ENCODE measurements around the gene ARID4B. TPM values are rescaled to one million over a fixed set of nuclear protein-coding genes. Genes with fewer than 3 reads are reported as not detected.

ARID4B gene
- total and polyA plus RNA-seq, 2 of the 13 experiments (the other 11 are each of a cell fraction or from before 2014, with no cell fraction given), result 9.7 to 24.6 TPM

GRCh38 chr1:235327559-235328270 is at the start of gene ARID4B (continued):
- TF ChIP-seq ZNF770 (CRISPR knock-in tag; IDR thresholded peaks at IDR 0.05) (no peak), ZNF33B (CRISPR knock-in tag; IDR thresholded peaks at IDR 0.05) (no peak), ZSCAN20 (CRISPR knock-in tag; IDR thresholded peaks at IDR 0.05; ENCODE audit: borderline replicate concordance) (no peak), BORCS8-MEF2B (CRISPR knock-in tag; IDR thresholded peaks at IDR 0.05) (no peak), BCL6 (CRISPR knock-in tag; IDR thresholded peaks at IDR 0.05) (no peak), KAT7 (CRISPR knock-in tag; IDR thresholded peaks at IDR 0.05; ENCODE audit: borderline replicate concordance) (peak; percentile 72; the same call in 1 of the 2 replicates), CERS6 (CRISPR knock-in tag; IDR thresholded peaks at IDR 0.05) (no peak), MTF2 (CRISPR knock-in tag; IDR thresholded peaks at IDR 0.05; ENCODE audit: borderline replicate concordance) (no peak), ZNF18 (CRISPR knock-in tag; IDR thresholded peaks at IDR 0.05; ENCODE audit: insufficient replicate concordance) (no peak), ZNF512B (CRISPR knock-in tag; IDR thresholded peaks at IDR 0.05; ENCODE audit: borderline replicate concordance) (no peak), THAP9 (CRISPR knock-in tag; IDR thresholded peaks at IDR 0.05; ENCODE audit: borderline replicate concordance) (no peak), ELF4 (CRISPR knock-in tag; IDR thresholded peaks at IDR 0.05; ENCODE audit: borderline replicate concordance) (no peak), SAP130 (CRISPR knock-in tag; IDR thresholded peaks at IDR 0.05; ENCODE audit: low read depth) (peak; percentile 79), THRA (CRISPR knock-in tag; IDR thresholded peaks at IDR 0.05; ENCODE audit: borderline replicate concordance) (no peak), TBL1XR1 (IDR thresholded peaks at IDR 0.05; ENCODE audit: borderline replicate concordance, low read length, partially characterized antibody) (peak; percentile 24), PHF20 (CRISPR knock-in tag; IDR thresholded peaks at IDR 0.05) (no peak)

Data from HepG2 (cell line).